ENCODE measurements around the gene UBE2E3.

The UBE2E3 gene

DNA sequence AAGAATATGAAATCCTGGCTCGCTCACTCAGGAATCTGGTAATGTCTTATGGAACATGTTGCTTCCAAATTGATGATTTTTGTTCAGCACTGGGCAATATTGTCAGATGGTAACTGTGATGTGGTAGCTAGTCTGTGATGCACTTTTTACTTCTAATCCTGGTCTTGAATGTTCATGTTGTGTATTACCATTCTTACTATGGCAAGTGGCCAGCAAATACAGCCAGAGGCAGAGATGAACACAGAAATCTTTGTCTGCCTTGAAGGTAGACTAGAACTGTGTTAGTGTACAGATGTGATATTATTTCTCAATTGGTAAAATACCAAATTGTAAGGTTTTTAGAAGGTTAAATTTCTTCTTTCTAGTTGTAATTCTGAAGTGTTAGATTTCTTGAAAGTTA is 83.3 kb downstream of the UBE2E3 start:
- no peak for DNase-seq (ENCODE audit: low spot score)
- in situ Hi-C loops (cut with MboI; ENCODE audit: low sequenced_read_pairs, unreplicated experiment), result loop anchor here (25.0 kb wide), 2 partner anchors 451 to 826 kb away; no protein-coding TSS in a partner anchor
- TF ChIP-seq, protein P1, sequence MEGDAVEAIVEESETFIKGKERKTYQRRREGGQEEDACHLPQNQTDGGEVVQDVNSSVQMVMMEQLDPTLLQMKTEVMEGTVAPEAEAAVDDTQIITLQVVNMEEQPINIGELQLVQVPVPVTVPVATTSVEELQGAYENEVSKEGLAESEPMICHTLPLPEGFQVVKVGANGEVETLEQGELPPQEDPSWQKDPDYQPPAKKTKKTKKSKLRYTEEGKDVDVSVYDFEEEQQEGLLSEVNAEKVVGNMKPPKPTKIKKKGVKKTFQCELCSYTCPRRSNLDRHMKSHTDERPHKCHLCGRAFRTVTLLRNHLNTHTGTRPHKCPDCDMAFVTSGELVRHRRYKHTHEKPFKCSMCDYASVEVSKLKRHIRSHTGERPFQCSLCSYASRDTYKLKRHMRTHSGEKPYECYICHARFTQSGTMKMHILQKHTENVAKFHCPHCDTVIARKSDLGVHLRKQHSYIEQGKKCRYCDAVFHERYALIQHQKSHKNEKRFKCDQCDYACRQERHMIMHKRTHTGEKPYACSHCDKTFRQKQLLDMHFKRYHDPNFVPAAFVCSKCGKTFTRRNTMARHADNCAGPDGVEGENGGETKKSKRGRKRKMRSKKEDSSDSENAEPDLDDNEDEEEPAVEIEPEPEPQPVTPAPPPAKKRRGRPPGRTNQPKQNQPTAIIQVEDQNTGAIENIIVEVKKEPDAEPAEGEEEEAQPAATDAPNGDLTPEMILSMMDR (IDR thresholded peaks at IDR 0.05; ENCODE audit: borderline replicate concordance, control extremely low read depth, extremely low read depth, insufficient read depth, missing control alignments), result no peak

DNA sequence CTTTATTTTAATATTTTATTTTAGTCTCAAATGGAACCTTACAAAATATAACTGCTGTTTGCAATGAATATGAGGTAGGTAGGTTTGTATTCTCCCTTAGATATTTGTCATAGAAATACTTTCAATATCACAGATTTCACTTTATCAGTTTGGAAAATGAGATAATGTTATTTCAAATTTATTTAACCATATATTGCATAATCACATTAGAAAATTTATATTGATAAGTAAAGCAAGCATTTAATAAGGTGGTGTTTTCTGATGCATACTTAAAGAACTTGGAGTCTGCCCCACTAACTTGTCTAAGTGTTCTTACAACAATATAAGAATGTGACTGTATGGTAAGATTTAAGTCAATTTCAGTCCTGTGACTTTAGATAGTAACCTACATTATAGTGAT is 85.1 kb downstream of the UBE2E3 start:
- in situ Hi-C loops (cut with MboI; ENCODE audit: low sequenced_read_pairs, unreplicated experiment), result loop anchor here (25.0 kb wide), 2 partner anchors 453 to 828 kb away; no protein-coding TSS in a partner anchor
- TF ChIP-seq, protein P1 (IDR thresholded peaks at IDR 0.05; ENCODE audit: borderline replicate concordance, control extremely low read depth, extremely low read depth, insufficient read depth, missing control alignments), result no peak
- no peak for DNase-seq (ENCODE audit: low spot score)

DNA sequence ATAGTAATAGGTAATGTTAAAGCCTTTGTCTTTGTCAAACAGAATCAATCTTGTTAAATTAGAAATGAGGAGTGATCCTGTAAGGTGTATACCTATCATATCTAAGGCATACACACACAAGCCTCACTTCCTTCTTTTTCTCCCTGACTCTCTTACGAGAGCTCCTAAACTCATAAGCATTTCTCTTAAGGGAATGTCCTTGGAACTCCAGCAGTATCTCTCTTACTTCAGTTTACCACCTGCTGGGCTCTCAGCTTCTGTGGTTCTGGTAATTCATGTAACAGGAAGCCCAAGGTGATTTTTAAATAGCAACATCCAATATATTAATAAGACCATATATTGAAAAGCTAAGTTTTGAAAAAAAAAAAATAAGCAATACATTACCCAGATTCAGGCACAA is 85.9 kb downstream of the UBE2E3 start:
- TF ChIP-seq, protein P1 (IDR thresholded peaks at IDR 0.05; ENCODE audit: borderline replicate concordance, control extremely low read depth, extremely low read depth, insufficient read depth, missing control alignments), result no peak
- in situ Hi-C loops (cut with MboI; ENCODE audit: low sequenced_read_pairs, unreplicated experiment), result loop anchor here (25.0 kb wide), 2 partner anchors 454 to 829 kb away; no protein-coding TSS in a partner anchor
- no peak for DNase-seq (ENCODE audit: low spot score)

DNA sequence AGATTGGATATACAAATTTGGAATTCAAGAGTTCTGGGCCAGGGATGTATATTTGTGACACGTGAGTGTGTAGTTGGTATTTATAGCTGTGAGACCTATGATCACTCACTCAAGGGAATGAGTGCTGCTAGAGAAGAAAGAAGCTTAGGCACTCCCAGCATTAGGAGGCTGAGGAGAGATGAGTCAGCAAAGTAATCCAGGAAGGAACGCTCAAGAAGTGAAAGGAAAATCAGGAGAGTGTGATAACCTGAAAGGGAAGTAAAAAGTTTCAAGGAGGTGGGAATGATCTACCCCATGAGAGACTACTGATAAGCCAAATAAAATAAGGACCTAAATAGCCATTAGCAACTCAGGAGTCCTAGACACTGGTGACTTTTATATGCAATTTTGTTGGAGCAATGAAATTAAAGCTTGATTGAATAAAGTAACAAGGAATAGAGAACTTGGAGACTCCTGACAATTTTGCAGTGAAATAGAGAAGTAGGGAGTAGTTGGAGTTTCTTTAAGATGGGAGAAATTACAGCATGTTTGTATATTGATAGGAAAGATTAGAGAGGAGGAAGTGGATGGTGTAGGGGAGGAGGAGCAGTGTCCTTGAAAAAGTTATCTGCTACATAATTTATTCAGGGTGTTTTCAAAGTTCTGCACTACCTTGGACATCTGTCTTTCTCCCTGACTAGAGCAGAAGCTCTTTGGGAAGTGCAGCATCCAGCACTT is 89.9 kb downstream of the UBE2E3 start:
- DNase-seq (ENCODE audit: low spot score), result no peak
- TF ChIP-seq, protein P1 (IDR thresholded peaks at IDR 0.05; ENCODE audit: borderline replicate concordance, control extremely low read depth, extremely low read depth, insufficient read depth, missing control alignments), result no peak
- in situ Hi-C loops (cut with MboI; ENCODE audit: low sequenced_read_pairs, unreplicated experiment), result loop anchor here (10.0 to 25.0 kb wide), 3 partner anchors 458 to 833 kb away; no protein-coding TSS in a partner anchor

DNA sequence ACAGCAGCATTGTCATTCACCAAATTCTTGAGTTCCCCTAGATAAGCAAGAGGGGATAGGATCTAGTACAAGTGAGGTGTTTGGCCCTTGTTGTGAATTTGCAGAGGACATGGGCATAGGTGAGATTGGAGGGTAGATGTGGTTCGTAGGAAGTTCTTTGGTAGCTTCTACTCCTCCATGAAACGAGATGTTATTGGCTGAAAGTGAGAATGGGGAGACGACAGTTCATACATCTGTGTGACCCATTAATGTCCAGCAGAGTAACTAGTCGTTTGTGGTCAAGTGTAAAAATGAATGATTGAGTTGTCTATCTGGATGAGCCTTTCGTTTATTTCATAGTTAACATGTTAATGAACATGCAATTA is 90.4 kb downstream of the UBE2E3 start:
- in situ Hi-C loops (cut with MboI; ENCODE audit: low sequenced_read_pairs, unreplicated experiment), result loop anchor here (10.0 to 25.0 kb wide), 3 partner anchors 459 to 834 kb away; no protein-coding TSS in a partner anchor
- TF ChIP-seq, protein P1 (IDR thresholded peaks at IDR 0.05; ENCODE audit: borderline replicate concordance, control extremely low read depth, extremely low read depth, insufficient read depth, missing control alignments), result no peak

DNA sequence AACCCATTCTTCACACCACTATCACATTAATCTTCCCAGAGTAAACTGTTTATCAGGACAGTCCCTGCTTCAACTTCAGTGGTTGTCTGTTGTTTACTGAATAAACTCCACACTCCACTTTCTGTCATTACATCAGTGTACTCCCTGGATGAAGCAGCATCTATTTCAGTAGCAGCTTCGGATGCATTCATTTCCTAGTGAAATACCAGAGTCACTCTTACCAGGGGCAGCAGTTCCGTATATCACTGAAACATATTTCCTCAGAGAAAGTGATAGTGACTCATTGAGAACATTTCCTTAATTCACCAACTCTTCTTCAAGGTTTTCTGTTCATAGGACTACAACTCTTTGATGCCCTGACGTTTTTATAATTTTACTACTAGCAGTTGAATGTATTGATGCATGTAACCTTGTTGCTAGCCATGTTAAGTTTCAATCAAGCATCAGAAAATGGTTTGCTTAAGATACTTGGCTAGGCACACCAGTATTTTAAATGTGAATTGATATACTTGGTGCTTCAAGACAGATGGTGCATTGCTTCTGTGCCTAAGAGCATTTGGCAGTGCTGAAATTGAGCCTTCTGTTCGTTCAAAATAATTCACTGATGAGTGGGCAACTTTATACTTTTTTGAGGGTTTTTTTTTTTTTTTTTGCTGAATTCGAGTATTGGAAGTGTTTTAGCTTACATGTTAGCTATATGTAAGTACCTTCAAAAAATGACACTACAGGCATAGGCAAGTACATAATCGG is 92.3 kb downstream of the UBE2E3 start:
- TF ChIP-seq, protein P1 (IDR thresholded peaks at IDR 0.05; ENCODE audit: borderline replicate concordance, control extremely low read depth, extremely low read depth, insufficient read depth, missing control alignments), result no peak
- in situ Hi-C loops (cut with MboI; ENCODE audit: low sequenced_read_pairs, unreplicated experiment), result loop anchor here (10.0 to 25.0 kb wide), 3 partner anchors 460 to 835 kb away; no protein-coding TSS in a partner anchor
- no peak for DNase-seq (ENCODE audit: low spot score)

More for the DNA sequence above, 90.4 kb downstream of the UBE2E3 start:
- no peak for DNase-seq (ENCODE audit: low spot score)
